Activated CD8-positive, alpha-beta memory T cell treated with anti-CD3 and anti-CD28 coated beads, Interleukin-2, amount 50 U/mL, for 48 hours (primary cell): ENCODE results near the gene TBC1D19.

ENCODE experiments used
- DNase-seq: peaks from one replicate; pipeline ENCODE4 v3.0.0-alpha.2; 2020

The TBC1D19 gene

DNA sequence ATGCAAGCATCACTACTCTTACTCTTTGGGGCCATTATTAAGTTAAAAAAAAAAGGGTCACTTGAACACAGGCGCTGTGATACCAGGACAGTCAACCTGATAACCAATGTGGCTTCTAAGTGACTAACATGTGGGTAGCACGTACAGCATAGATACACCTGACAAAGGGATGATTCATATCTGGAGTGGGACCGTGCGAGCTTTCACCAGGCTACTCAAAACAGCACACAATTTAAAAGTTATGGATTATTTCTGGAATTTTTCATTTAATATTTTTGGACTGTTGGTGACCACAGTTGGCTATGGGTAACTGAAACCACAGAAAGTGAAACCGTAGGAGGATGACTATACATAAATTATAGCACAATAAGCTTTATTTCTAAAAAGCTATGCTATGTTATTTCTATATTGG lies 162.9 kb downstream of the TBC1D19 start:
- DNase-seq: no peak

DNA sequence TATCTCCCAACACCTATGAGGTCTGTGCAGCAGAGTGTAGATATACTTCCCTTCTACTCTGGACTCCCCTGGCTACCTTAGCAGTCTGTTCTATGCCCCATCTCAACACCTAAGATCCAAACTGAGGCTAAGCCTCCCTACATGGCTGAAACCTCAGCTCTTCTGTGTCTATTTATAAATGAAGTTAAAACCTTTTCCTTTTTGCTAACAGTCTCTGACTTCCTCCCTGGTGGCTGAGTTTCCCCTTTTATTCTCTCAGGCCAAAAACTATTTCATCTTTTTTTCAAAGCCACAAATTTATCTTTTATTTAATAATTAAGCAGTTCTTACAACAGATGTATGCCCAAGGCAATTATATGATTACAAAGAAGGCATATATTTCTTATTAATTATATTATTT lies 164.9 kb downstream of the TBC1D19 start:
- no peak for DNase-seq

DNA sequence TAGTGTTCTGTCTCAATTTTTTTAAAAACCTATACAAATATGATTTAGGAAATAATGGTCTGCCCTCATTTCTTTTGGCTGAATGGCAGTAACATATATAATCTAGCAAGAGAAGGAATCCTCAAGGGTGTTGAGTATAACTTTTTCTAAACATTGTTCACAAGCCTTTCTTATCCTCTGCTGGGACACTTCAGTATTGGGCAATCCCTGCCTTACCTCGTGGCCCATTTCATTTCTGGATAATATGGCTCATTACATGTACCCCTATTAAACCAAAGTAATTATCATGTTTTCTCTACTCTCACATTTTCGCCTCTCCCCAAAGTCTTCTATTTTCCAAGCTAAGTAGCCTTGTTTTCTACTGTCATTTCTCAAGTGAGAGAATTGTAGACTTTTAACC lies 166.0 kb downstream of the TBC1D19 start:
- DNase-seq: no peak

DNA sequence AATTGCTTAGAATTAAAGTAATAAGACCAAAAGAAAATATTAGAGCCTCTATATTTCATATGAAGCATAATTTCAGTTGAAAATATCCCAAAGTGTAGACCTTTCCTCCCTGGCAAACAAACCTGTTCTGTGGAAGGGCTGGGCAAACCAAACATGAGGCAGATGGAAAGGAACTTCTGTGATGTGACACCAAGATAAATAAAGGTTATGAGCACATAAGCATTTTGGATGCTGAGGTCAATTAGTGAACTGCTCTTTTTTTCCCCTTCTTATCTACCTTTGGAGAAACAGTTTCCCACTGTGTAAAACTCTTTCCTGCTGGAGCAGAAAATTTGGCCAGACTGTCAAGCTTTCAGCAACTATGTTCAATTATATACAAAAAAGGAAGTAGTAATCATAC lies 167.1 kb downstream of the TBC1D19 start:
- no peak for DNase-seq

DNA sequence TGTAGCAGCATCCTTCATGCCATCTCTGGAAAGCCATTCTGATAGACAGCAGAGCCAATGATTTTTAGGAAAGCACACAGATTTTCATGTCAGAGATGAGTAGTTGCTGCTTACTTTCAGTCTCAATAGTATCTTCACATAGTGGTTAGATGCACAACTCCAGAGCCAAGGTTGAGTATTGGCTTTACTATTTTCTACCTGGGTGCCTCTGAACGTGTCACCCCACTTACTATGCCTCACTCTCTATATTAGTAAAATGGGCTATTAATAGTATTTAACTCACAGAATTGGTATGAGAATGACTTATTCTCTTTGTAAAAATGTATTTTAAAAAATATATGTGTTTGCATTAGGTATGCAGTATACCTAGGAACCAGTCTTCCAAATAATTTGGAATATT lies 168.0 kb downstream of the TBC1D19 start:
- DNase-seq: no peak

DNA sequence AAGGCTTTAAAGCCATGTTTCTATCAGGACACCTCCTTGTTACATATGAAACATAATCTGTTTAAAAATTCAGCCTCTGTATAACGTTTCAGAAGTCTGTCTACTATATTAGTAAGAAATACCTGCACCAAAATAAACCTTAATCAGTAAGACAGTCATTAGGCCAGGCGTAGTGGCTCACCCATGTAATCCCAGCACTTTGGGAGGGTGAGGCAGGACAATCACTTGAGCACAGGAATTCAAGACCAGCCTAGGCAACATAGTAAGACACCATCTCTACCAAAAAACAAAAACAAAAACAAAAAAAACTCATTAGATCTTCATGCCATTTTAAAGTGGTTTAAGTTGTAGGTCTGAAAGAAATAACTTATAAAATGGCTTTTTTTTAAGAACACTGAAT lies 169.3 kb downstream of the TBC1D19 start:
- DNase-seq: no peak

DNA sequence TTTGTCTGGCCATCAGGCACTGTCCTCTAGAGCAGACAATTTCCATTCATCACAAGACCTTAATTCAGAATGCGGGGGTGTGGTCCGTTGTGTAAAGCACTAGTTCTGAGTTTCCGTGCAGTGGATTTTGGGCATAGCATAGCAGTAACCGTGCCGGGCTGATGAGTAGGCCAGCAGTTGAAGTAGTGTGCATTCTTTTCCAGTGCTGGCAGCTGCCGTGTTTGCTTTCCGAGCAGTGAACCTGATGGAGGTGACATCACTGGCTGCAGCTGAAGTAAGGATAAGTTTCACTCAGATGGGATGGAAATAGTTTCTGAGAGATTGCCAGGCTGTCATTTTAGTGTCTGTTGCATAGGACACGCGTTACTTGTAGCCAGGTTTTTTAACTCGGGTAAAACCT lies 169.7 kb downstream of the TBC1D19 start:
- DNase-seq: no peak

DNA sequence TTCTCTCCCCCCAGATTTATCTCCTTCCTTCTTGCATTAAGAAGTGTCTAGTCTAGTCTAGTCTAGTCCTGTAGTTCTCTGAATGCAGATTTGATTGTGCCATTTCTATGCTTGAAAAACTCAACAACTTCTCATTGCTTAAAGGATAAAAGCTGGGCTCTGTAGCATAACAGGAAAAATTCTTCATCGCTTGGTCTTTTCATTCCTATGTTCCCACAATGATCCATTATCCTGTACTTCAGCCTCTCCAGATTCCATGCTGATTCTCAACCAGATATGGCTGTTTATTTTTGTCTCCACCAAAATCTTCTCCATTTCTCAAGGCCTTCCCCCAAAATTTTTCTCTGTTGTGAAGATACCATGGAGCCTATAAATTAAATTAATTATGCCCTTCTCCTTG lies 173.9 kb downstream of the TBC1D19 start:
- no peak for DNase-seq

DNA sequence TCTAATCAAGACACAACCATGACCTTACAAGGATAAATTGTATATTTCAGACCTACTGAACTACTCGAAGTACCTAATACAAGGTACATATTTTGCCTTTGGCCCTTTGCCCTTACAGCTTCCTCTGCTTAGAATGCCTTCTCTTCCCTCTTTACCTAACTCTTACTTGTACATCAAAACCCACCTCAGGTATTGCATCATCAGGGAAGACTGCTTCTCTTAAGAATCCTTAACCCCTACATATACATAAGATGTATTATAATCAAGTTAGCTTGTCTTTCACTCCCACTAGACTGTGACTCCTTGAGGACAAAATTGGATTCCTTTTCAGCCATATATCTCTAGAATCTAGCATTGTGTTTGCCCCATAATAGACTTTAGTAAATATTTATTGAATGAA lies 175.0 kb downstream of the TBC1D19 start:
- DNase-seq: no peak

DNA sequence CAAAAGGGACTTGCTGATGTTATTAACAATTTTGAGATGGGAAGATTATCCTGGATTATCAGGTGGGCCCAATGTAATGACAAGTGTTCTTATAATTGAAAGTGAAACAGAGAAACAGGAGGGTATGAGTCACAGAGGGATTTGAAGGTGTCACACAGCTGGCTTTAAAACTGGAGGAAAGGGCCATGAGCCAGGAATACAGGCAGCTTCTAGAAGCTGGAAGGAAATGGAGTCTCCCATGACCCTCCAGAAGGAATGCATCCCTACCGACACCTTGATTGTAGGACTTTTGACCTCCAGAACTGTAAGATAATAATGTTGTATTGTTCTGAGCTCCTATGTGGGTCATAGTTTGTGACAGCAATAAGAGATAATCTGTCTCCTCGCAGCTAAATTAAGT lies 178.8 kb downstream of the TBC1D19 start:
- no peak for DNase-seq

DNA sequence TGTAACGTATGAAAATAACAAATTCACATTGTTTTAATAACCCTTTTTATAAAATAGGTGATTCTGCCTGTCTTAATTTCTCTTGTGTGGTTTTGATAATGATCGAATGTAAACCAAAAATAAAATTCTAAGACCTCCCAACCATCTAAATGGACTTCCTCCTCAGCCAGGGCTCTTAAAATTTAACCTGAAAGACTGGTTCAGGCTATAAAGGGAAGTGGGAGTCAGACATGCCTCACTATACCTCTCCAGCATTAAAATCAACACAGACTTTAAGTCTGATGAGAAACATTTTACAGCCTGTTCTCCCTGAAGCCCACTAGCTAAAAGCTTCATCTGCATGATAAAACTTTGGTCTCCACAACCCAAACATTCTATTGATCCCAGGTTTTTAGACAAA lies 179.2 kb downstream of the TBC1D19 start:
- DNase-seq: no peak

DNA sequence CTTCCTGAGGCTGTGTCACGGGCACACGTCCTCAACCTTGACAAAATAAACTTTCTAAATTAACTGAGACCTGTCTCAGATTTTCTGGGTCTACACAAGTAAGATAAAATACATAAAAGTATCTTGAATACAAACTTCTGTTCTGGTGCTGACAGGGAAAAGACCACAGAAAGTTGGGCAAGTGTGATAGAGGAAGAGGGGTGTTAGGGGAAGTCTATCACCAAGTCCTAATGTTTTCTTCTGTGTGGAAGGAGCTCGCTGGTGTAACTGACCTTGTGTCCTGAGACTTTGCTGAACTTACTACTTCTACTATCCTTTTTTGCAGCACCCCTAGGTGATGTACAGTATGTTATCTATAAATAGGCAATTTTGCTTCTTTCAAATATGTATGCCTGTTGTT lies 179.8 kb downstream of the TBC1D19 start:
- no peak for DNase-seq

DNA sequence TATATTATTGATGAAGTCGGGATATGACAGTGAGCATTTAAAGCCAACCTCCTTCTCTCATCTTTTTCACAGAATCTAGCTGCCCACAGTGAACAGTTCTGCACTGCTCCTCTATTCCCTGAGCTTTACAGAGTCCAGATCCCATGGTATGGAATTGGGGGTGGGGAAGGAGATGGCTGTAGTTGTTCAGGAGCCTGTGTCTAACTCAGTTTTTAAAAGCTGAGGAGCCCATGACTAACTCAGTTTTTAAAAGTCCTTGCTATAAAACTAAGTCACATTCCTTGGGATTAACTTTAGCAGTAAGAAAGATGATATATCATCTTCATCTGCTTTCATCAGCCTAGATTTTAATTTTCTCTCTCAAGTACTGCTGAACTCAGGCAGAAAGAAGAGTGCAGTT lies 180.3 kb downstream of the TBC1D19 start:
- no peak for DNase-seq

DNA sequence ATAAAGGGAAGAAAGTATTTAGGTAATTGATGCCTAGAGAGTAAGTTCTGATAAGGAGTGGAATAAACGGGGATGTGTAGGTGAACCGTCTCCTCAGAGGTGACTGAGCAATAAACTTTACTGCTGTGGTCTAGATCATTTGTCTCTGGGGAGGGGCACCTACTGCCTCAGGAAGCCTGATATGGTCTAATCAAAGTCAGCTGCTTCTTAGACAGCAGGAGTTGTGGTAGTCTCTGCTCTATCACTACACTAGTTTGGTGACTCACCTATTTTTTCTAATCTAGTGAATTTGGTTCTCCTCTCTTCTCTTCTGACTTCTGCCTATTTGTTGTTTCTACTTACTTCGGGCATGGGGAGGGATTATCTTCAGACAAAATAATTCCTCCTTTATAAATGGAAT lies 181.6 kb downstream of the TBC1D19 start:
- DNase-seq: no peak

DNA sequence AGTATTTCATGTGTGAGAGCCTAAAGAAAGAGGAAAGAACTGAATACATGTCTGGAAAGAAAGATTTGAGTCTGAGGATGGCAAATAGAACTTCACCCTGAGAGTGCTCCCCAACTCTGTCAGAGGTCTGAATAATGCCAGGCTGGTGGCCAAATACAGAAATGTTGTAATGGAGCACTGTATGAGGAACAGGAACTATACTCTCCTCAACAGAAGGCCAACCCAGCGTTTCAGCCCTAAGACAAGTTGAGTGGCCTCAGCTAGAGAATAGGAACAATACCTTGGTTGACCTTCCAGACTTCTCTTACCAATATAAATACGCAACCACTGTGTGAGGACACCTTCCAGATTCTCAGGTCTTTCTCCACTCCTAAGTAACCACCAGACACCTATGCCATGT lies 182.3 kb downstream of the TBC1D19 start:
- DNase-seq: no peak

DNA sequence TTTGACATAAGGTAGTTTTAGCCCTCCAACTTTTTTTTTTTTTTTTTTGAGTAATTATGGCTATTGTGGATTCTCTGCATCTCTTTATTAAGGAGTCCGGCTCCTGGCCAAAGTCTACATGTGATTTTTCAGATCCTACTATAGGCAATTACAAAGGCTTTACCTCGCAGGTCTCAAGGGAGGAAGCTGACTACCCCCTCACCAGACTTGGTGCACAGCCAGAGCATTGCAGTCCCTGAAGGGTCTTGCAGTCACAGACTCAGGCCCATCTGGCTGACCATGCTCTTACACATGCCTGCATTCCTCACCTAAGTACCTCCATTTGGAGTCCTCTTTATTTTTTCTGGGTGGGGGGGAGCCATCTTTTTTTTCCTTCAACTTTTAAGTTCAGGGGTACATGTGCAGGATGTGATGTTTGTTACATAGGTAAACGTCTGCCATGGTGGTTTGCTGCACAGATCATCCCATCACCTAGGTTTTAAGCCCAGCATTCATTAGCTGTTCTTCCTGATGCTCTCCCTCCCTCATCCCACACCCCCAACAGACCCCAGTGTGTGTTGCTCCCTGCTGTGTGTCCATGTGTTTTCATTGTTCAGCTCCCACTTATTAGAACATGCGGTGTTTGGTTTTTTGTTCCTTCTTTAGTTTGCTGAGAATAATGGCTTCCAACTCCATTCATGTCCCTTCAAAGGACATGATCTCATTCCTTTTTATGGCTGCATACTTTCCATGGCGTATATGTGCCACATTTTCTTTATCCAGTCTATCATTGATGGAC lies 188.4 kb downstream of the TBC1D19 start:
- no peak for DNase-seq

DNA sequence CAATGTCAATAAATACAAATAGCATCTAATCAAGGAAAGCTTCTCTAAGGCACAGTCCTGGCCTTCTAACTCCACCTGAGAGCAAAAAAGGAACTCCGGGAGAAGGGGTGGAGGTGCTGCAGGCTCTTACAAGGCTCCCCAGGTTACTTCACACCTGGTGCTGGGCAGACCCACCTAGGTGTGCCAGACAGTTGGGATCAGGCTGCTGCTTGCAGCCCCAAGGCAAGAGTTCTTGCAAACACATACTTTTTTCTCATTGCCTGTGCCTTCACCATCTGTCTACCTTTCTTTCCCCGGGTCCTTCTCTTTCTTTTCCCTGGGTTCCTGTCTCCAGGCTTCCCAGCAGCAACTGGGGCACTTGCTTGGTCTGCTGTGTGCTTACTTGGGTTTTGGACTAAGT lies 195.3 kb downstream of the TBC1D19 start:
- DNase-seq: no peak

DNA sequence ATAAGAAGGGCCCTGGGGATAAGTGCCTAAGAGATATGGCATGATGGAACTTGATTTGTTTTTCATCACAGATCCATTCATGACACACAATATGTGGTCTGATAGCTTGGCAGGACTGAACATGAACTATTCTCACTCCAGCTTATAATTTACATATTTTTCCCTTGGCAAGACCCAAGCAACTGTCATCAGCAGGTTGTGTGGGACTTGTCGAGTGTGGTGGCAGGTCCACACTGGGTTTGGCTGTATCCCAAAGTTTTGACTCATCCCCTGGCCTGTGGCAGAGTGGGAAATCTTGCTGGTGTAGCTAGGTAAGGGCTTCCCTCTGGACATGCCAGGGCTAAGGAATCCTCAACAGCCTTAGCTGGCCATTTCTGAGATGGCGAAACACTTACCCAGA lies 195.8 kb downstream of the TBC1D19 start:
- DNase-seq: no peak

DNA sequence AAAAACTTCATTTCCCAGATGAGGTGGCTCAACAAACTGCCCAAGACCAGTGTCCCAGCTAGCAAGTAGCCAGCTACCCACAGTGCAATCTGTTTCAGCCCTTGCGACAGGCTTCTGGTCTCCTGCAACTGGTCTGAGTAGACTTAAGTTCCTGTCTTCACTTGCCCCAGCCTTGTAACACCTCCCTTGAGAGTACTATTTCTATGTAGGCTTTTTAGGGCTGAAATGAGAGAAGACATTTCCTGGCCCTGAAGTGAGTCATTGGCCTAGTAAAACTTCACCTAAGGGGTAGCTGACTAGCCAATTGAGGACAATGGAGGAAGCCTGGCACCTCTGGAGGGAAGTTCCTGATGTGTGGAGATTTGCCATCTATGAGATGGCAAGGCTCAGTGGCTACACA lies 196.7 kb downstream of the TBC1D19 start:
- DNase-seq: no peak

DNA sequence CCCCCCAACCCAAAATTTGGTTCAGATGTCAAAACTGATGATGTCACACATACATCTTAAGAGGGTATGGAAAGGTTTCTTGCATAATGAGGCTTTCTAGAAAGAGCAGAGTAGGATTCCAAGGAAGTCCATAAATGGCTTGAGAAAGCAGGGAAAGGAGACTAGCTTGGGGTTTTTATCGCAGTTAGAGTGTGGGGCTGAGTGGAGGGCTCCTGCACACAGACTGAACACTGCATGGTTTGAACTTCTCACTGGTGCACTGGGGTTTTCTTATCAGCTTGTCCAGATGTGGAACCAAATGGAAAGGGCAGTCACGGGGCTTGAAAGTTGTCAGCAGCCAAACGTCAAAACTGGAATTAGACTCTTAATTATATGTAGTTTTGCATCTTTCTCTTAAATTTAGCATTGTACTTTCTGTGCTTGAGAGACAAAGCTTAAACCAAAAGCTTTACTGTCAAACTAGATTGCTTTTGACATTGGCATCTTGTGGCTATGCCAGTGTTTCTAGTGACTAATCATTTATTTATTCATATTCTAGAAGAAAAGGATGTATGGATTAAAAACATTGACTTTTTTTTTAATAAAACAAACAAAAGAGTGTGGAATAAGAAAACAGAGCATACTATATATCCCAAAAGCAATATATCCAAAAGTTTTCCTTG lies 198.4 kb downstream of the TBC1D19 start:
- DNase-seq: no peak

DNA sequence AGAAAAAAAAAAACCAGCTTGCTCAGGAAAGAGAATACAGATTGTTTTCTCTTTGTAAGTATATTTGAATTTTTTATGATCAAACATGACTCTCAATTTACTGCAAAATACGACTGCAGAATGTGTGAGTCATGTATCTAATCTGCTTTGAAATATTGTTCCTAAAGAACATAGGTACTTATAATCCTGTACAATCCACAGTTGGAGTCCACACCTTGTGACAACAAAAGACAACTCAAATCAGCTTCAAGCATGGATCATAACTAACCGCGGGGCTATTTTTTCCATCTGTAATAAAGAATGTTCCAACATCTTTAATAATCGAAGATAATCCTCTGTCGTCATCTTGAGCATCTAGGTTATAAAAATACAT lies 198.9 kb downstream of the TBC1D19 start:
- DNase-seq: no peak

DNA sequence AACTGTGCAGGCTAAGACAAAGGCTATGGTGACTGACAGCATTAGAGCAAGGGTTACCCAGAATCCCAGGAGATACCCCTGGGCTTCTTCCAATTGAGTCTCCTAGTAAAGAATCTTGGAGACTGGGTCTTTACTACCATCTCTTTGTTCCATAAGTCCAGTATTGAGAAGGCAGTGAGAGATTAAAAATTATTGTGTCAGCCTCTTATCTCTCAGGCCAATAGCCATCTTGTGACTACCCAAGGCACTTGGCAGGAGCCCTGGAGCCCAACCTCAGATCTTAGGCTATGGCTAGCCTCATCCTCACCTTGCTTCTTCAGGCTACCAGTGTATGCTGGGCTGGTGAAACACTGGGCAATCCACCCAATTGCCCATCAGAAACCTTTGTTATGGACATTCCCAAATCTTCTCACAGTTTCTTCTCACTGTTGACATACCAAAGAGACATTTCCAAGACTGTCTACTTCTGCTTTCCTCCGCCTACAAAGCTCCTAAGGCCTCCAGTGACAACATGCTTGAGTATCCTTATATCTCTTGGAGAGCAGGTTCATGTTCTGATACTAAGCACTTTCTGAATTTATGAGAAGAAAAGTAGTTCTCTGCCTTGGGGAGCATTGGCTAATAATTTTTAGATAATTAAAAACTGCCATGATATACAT lies 200.5 kb downstream of the TBC1D19 start:
- DNase-seq: no peak

DNA sequence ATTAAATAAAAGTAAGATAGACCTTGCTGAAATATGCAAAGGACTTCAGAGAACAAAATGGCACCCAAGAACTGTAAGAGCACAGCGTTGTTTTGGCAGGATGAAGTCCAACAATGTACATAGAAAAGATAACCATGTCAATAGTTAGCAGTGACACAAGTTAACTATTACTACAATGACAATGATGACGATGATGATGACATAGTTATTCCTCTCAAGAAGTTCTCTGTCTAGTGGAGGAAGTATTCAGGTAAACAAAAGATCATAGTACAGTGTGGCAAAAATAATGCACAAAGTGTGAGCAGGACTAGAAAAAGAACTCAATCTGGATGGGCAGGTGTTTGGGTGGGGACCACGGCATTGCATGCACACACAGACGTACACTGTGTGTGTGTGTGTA lies 201.4 kb downstream of the TBC1D19 start:
- DNase-seq: no peak

DNA sequence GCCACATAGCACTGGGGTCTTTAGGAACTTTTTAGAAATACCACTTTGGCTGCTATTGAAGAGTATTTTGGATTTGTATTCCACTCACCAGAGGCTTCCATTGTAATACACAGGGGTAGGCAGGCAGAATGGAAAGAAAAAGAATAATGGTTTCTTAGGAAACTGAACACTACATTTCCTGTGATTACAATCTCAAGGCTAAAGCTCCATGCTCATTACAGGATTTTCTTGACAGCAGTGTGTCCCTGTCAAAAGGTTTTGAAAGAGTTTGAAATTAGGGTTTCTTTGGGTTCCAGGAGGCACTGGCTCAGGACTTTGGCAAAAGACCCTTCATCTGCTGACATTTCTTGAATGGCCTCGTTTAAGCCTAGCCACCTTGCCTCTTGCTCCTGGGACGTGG lies 201.9 kb downstream of the TBC1D19 start:
- DNase-seq: no peak

DNA sequence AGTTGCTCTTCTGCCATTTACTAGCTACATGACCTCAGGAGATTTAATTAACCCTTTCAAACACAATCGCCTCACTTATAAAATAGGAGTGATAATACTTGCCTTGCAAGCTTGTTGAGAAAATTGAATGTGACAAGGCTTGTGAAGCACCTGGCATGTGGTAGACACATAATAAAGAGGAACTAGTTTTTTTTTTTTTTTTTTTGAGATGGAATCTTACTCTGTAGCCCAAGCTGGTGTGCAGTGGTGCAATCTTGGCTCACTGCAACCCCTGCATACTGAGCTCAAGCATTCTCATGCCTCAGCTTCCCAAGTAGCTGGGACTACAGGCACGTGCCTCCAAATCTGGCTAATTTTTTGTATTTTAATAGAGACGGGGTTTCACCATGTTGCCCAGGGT lies 203.0 kb downstream of the TBC1D19 start:
- DNase-seq: no peak
